GM04504 (cell line): ENCODE results near the gene PITPNM3.

ENCODE experiments used
- DNase-seq: peaks from one replicate; pipeline ENCODE4 v3.0.0-alpha.2; 2012; ENCODE audit warnings: low read depth

PITPNM3 gene

DNA sequence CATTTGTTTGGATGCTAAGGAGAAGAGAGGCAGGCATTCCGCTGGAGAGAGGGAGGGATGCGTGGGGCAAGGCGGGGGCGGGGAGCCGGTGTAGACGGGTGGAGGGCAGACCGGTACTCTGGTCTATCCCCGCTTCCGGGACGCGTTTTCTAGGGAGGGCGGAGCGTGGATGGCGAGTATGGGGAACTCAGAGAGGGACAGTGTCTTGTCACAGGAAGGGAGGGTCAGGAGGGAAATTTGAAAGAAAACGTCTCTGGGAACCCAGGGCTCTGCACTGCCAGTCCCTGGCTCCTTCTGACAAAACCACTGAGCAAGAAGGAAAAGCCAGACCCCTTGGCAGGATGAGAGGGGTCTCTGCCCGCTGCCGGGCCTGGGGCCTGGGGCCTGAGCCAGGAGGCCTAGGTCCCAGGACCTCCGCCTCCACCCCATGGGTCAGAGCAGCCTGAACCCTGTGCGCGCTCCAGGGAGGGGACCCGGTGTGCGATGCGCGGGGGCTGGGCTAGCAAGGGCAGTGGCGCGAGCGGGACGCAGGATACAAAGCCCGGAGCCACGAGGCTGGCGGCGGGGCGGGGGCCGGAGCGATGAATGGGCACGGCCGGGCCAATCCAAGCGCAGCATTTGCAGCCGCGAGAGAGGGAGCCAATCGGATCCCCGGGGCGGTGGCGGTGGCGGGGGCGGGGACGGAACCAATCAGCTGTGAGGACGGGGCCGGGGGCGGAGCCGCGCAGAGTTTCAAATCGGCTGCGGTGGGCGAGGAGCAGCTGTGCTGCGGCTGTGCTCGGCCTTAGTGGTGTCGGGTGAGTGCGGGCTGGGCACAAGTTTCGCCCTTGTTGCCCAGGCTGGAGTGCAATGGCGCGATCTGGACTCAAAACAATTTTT, 112.4 kb downstream of the PITPNM3 start, which contains the start of gene PIMREG:
Gene PIMREG (plus strand): TSS at position 764 of the 879 bp plus-strand sequence. CDS start 656 bp downstream, outside the sequence.
- DNase-seq = peak; percentile 73

DNA sequence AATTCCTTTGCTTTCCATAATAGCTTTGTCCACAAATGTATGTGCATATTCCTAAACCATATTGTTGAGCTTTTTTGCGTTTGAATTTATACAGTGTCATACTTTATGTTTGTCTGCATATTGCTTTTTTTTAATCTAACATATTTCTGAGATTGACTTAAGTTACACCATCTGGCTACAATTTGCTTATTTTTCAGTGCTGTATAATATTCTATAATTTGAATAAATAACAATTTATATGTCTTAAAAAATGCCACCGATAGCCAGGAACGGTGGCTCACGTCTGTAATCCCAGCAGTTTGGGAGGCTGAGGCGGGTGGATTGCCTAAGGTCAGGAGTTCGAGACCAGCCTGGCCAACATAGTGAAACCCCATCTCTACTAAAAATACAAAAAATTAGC, 113.6 kb downstream of the PITPNM3 start:
- DNase-seq = no peak

- DNase-seq = no peak
These were observed 116.4 kb downstream of the PITPNM3 start for GRCh38 chr17:6439951-6440350.

- DNase-seq = no peak
These were observed 118.4 kb downstream of the PITPNM3 start for GRCh38 chr17:6437956-6438355.

DNA sequence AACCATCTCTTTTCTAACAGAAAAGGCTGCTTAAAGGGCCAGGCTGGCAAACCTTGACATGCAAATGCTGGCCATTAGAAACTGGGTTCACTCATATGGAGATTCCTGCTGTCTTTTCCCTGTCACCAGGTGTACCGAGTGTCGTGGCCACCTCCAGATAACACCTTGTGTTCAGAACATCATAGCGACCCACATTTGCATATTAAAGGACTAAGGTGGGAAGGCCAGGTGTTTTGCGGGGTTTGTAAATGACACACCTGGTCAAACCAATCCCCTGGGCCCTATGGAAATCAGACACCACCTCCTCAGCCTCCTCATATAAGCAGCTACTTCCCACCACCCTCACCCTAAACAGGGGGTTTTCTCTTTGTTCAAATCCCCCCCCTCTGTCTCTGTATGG, 118.9 kb downstream of the PITPNM3 start:
- DNase-seq = no peak

DNA sequence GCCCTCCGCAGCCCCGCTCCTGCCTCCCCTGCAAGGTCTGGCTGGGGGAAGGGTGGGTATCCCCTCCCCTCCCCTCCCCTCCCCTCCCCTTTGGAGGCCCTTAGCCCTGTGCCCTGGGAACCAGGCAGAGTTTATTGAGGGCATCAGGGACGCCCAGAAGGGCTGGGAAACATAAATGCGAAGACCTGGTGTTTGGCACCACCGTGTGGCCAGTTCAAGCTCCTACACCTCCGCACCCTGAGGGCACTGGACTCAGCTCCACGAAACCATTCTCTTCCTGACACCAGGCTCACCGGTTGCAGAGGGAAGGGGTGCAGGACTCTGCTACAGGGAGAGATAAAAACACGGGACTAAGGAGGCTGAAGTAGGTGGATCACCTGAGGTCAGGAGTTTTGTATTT, 120.4 kb downstream of the PITPNM3 start:
- DNase-seq = peak; percentile 38

DNA sequence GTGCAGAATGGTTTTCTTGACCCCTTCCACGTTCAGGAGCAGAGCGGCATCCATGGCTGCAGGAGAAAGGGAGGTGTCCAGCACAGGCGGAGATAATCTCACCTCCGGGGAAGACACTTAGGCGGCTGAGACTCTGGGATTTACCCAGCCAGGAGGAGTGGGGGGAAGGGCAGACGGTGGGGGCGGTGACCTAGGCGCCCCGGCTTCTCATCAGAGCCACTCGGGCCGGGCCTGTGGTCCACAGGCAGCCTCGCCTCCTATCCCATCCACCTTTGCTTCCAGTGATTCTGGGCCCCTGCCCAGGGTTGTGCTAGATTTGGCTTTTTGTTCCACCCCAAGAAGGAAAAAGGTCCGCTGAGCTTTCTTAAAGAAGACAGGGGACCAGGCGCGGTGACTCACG, 121.3 kb downstream of the PITPNM3 start, which contains the start of gene AIPL1:
Gene AIPL1 (minus strand): TSS at position 71 of the 400 bp plus-strand sequence. CDS start 17 bp downstream, at position 54.
- DNase-seq = no peak

DNA sequence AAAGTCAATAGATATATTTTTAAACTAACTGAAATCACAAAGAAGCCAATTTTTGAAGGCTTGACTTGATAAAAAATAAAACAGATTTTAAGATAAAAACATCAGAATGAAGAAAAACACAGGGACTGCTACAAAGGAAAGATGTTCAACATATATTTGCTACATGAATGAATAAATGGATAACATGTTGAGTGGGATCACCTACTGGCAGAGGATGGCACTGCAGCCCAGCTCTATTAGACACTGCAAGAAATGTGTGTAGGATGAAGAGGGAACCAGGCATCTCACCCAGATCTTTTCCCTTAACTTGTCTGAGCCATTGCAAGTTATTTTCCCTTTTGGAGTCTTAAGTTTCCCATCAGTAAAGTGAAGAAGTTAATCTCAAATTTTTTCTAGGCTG, 125.6 kb downstream of the PITPNM3 start:
- DNase-seq = no peak

- no peak for DNase-seq
These were observed 127.1 kb downstream of the PITPNM3 start for GRCh38 chr17:6429266-6429665.

- DNase-seq = no peak
These were observed 128.0 kb downstream of the PITPNM3 start for GRCh38 chr17:6428207-6428965.

GRCh38 chr17:6427279-6427781, 129.0 kb downstream of the PITPNM3 start:
- DNase-seq = no peak

GRCh38 chr17:6426356-6427101, 129.8 kb downstream of the PITPNM3 start:
- no peak for DNase-seq

- no peak for DNase-seq
These were observed 130.9 kb downstream of the PITPNM3 start for GRCh38 chr17:6425407-6425806.

GRCh38 chr17:6423931-6424330, 132.4 kb downstream of the PITPNM3 start:
- DNase-seq = no peak

DNA sequence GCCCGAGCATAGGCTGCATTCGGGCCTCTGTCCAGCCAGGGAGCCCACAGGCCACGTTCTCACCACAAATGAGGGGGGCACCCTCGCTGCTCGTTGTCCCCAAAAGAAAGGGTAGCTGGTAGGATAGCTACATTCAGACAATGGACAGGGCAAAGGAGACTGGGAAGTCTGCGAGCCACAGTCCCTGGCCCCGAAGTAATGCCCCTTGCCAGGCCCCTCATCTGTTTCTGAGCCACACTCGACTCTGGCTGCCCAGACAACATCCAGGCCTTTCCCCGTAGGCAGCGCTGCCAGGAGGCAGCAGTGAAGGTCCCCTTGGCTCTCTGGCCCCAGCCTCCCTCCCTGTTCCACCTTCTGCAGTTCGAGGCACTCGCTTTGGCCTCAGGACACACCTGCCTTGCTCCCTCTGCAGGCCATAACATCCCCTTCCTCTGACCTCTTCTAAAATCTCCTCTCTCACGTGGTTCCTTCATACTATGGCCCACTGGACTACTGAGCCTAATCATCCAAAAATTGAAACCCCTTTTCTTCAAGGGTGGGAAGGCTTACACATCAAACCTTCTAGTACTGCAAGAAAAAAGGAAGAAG, 133.6 kb downstream of the PITPNM3 start:
- DNase-seq = no peak

- peak; percentile 48 for DNase-seq
These were observed 134.4 kb downstream of the PITPNM3 start for GRCh38 chr17:6421700-6422604.

DNA sequence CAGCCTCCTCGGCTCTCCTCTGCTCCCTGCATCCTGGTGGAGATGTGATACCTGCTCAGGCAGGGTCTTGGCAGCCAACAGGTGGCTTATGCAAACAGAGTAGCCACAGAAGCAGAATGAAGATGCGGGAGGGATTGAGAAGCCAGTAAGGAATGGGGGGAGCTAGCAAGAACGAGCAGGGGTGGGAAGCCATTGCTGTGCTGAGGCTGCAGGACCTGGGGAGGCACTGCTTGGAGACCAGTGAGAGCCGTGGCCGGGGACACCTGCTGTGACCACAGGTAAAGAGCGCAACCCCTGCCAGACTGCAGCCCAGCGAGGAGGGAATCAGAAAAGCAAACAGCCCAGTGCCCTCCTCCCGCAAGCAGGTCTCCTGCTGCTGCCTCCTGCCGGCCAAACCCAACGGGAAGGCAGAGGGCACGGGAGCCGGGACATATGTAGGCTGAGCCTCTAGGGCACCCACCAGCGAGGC, 136.1 kb downstream of the PITPNM3 start:
- DNase-seq = no peak

DNA sequence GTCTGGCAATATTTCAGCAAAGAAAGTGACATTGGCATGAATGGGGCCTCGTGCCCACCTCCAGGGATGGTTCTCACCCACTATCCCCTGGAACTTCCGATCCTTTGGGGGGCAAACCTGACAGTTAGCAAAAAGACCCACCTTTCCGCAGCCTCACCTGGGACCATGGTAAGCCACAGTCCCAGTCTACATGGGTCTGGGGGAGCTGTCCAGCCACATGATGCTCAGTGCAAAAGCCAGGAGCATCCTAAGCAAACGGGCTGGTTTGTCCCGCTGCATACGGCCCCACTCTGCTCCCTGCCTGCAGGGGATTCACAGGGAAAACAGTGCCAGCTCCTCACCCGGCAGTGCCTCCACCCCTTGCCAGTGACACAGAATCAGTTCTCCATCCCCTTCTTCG, 140.7 kb downstream of the PITPNM3 start:
- no peak for DNase-seq

DNA sequence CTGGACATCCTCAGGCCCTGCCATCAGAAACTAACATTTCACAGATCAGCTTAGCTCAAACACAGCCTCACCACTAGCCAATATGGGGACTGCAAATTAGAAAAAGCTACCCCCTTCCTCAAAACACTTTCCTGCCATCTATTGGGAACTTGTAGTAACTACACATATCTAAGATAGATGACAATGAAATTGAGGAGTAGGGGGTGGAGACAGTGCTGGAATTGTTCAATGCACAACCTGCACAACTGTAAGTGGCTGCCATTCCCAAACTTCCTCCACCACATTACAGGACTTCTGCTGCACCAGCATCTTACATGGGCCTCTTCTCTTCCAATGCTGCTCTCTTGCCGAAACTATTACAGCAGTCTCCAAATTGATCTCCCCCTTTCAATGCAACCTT, 143.3 kb downstream of the PITPNM3 start:
- no peak for DNase-seq

DNA sequence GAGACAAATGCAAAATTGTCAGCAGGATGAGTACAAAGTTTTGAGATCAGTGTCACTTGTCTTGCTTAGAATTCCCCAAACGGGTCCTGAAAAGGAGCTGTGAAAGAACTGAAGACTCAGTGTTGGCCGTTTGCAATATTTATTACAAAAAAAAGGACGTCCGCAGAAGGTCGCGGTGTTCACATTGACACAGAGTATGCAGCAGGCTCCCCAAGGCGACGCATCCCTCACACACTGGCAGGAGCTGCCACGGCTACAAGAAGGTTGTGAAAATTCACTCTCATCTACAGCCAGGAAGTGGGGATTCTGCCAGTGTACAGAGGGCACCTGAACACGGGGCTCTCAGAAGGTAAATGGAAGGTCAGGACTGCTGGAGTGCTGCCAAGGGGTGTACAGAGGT, 147.6 kb downstream of the PITPNM3 start:
- DNase-seq = no peak
